ENCODE data around the gene TMC6.
"Not testable (repeated sequence)": the region's sequence is repeated elsewhere in the genome, so short reads cannot be mapped to it uniquely, and the experiment has no call there.

TMC6 gene

GRCh38 chr17:78075545-78075944 is 53.0 kb downstream of the TMC6 start:
- no peak for DNase-seq (ENCODE audit: low read depth, low spot score)

GRCh38 chr17:78075011-78075410 is 53.5 kb downstream of the TMC6 start:
- DNase-seq (ENCODE audit: low read depth, low spot score): no peak

- no peak for DNase-seq (ENCODE audit: low read depth, low spot score)
Measured at GRCh38 chr17:78072961-78073360, 55.6 kb downstream of the TMC6 start.

- no peak for DNase-seq (ENCODE audit: low read depth, low spot score)
Measured at GRCh38 chr17:78069695-78070094, 58.9 kb downstream of the TMC6 start.

GRCh38 chr17:78066976-78067375 is 61.6 kb downstream of the TMC6 start:
- DNase-seq (ENCODE audit: low read depth, low spot score): not testable (repeated sequence)

GRCh38 chr17:78064708-78065107 is 63.8 kb downstream of the TMC6 start:
- DNase-seq (ENCODE audit: low read depth, low spot score): no peak

GRCh38 chr17:78063489-78063888 is 65.1 kb downstream of the TMC6 start:
- no peak for DNase-seq (ENCODE audit: low read depth, low spot score)

- DNase-seq (ENCODE audit: low read depth, low spot score): no peak
Measured at GRCh38 chr17:78062596-78062995, 66.0 kb downstream of the TMC6 start.

Measured in activated CD4-positive, CD25-positive, alpha-beta regulatory T cell treated with anti-CD3 and anti-CD28 coated beads, Interleukin-2, amount 50 U/mL, for 16 hours (primary cell).